HG03354 (cell line): ENCODE data around the gene NAA20.

Experiments
- ATAC-seq: cut with Tn5 transposase; IDR thresholded peaks from one replicate; pipeline ENCODE4 v1.9.1; 2021; ENCODE audit warnings: mild to moderate bottlenecking; ENCODE audit not compliant: unreplicated experiment, poor library complexity, severe bottlenecking

Gene NAA20

DNA sequence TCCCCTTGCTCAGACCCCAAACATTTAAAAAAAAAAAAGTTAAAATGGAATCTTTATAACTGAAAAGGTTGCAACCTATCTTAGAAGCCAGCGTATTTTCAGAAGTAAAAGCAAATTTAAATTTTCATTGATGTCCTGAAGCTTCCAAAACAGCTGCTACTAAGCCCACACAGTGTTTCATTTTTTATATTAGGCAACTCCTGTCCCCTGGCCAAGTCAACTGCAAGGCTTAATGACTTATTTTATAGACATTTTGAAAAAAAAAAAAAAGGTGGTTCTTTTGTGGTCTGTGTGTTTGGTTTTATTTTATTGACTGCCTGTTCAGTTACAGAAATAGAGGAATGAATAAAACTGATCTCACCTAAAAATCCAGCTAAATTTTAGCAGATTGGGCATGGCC, 48.2 kb downstream of the NAA20 start:
- ATAC-seq: no peak

DNA sequence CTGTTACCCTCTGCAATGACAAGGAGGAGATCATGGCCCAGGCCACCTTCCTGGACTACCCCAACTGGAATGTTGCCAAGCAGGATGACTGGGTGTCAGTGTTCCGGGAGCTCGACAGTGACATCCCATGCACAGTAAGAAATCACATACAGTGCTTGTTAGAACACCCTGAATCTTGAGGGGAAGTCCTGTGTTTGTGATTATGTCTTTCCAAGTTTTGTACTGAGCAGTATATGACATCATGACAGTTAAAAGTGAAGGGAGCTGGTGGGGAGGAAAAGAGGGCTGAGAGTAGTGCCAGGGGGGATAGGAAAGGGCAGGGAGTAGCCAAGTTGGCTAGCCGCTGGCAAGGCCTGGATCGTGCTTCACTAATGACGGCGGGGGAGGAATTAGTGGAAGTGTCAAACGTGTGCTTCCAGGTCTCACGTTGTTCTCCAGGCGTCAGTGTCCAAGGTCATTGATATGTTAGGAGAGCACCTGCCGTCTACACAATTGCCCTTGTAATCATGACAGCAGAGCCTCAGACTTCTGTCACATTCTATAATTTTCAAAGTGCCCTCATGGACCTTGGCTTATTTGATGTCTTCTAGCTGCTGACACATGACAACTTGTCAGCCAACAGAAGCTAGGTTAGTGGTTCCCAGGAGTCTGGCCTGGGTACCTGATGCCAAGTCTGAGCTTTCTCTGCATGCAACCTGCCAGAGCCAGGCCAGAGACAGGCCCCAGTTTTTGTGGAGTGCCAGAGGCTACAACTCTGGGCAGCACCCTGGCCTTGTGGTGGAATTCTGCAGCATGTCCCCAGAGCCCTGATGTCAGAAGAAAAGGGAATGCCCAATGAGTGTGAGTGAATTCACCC, 53.9 kb downstream of the NAA20 start:
- ATAC-seq: no peak

DNA sequence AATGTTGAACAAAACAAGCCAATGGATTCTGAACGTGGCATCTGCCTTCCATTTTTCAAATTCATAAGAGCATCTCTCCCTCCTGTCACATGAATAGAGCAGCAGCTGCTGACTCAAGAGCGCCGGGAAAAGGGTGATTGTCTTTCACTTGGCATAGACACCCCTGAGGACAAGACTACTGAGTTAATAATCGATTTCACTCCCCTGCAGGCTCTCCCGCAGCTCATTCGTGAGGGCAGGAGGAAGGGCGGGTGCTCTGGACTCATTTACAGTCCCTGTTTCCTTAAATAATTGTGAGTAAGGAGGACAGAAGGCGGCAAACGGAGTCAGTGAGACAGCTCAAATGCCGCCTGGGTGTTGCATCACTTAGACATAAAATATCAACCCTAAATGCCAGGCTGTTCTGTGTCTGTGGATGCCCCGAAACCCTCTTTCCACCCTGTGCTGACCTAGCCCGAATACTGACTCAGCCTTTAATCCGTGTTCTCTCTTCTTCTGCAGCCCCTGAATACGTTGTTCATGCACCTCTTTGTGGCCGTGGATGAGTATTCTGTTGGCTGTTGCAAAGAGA, 56.7 kb downstream of the NAA20 start:
- no peak for ATAC-seq

DNA sequence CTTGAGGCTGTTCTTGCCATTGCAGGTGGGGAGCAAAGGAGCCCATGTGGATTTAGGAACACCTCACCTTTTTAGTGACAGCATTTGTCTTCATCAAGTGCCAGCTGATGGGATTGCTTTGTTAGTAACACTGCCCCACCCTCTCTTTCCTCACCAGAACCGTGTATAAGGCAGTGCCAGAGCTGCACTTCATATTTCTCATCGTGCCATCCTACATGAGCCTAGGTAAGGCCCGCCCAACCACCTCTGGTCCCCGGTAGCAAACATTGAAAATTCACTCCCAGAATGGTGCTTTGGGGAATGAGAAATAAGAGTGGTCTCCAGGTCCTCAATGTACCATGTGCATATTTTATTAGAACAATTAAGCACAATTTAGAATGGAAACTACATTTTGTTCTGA, 57.9 kb downstream of the NAA20 start:
- ATAC-seq: no peak

DNA sequence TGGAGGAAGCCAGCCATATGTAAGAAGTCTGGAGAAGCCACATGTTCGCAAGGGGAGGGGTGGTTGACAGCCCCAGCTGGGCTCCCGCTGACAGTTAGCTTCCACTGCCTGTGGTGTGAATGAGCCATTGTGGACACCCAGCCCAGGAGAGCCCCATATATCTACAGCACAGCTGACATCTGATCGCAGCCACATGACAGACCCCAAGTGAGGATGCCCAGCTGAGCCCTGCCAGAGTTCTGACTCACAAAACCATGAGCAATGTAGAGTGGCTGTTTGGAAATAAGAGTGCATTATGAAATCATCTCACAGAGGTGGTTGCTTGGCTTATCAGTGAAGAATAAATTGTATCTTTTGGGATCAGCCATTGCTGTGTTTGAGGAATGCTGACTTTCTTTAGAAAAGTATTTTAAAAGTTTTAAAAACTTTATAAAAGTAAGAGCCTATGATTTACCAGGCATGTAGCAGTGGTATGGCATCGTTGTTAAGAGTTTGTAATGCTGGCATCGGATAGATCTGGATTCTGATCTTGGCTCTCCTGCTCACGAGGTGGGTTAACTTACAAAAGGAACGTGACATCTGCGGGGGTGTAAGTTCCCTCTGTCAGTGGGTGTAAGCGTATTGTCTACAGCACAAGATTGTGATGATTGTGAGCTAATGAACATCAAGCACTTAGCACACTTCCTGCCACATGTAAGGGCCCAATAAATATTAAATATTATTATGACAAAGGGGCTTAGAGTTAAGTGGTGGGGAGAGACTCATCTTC, 59.3 kb downstream of the NAA20 start:
- ATAC-seq: no peak

DNA sequence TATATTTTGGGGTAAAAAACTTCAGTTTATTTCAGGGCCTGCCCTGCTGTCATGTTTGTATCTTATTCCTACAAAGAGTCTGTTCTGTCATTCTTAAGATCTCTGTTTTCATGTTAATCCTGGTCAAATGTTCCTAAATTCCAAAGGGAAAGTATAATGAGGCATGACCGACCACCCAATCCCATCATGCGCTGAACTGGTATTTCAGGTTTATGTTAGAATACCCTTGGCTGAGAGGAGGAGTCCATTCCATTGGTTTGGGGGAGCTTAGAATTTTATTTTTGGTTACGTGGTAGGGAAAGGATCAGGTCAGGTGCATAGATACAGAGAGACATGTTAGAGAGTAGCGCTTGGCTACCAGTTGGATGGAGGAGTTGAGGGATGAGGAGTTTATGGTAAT, 60.9 kb downstream of the NAA20 start:
- ATAC-seq: no peak

DNA sequence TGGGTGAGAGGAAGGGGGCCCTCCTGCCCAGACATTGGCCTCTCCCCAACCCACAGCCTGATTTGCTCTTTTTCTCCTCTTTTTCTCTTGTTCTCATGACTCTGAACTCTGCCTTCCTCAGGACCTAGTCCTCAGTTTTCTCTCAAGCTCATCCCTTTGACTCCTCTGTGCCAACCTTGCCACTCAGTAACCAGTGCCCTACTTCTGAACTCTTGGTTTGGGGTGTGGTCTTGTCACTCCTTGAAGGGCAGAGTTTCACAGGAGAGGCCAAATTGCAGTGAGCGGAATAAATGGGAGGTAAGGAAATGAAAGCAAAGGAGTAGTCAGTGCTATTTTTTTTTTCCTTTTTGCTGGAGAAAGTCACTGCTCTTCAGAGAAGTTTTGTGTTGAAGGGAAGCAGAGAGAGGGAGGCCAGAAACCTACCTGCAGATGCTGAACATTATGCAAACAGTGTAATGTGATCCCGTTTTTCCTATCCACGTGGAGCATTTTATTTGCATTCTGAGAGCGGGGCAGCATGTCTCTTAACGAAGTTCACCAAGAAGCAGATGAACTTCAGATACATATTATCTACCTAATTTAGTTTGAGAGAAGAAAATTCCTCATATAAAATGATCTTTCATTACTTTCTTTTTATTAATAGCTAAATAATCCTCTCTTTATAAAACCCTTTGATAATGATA, 62.1 kb downstream of the NAA20 start:
- ATAC-seq: no peak
